ENCODE results near the gene PEAK1. TPM values are rescaled to one million over a fixed set of nuclear protein-coding genes. Genes with fewer than 3 reads are reported as not detected.

The PEAK1 gene
- total and polyA plus RNA-seq, 9 of the 15 experiments (the other 6 are each of a cell fraction or from before 2014, with no cell fraction given) = 0.99 to 22.4 (median 10.8) TPM

DNA sequence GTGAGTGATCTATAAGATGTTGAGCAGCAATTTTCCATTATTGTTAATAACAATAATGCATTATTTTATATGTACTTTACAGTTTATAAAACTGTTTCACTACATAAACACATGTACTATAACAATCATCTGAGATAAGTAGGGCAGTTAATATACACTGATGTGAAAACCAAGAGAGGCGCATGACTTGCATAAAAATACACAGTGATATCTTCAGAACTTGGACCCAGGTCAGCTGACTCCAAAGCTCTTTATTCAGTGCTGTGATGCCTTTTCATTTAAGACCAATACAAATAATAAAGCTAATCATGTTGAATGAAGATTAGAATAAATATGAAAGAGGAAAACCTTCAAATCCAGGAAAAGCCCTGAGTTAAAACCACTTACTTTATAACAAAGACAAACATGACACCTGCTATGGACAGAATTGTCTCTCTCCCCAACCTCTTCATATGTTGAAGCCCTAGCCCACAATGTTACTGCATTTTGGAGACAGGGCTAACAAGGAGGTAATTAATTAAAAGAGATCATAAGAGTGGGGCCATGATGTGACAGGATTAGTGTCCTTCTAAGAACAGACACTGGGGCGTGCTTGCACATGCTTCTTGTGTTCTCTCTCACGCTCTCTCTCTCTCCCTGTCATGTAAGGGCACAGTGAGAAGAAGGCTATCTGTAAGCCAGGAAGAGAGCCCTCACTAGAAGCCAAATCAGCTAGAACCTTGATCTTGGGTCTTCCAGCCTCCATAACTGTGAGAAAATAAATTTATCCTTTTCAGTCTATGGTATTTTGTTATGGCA, 293.2 kb downstream of the PEAK1 start:
- Histone ChIP-seq H3K4me3 (no peak overlapping the region), H3K27me3 (ENCODE audit: control insufficient read depth in 2 of 2, insufficient read depth in 2 of 2, low read length in 2 of 2) (no peaks in the 10 kb centered on the region), H3K4me2 (ENCODE audit: insufficient read depth, low read length) (no peak overlapping the region), H3K9me1 (ENCODE audit: control insufficient read depth, insufficient read depth, low read length) (no peaks in the 10 kb centered on the region), H3K79me2 (ENCODE audit: control insufficient read depth, insufficient read depth, low read length) (no peaks in the 10 kb centered on the region), H3K9me3 (replicated peaks; ENCODE audit: control insufficient read depth, insufficient read depth, low read depth, low read length) (no peaks in the 10 kb centered on the region), H3K4me1 (replicated peaks in 1 of 2; ENCODE audit: control insufficient read depth in 2 of 2, insufficient read depth in 2 of 2, low read length in 2 of 2) (no peaks in the 10 kb centered on the region), H3K27ac (ENCODE audit: extremely low read depth, low read depth, low read length) (no peak overlapping the region), H3K9ac (ENCODE audit: insufficient read depth in 1 of 2, low read depth in 2 of 2, low read length in 2 of 2) (no peak overlapping the region), H3K36me3 (ENCODE audit: control insufficient read depth, insufficient read depth, low read length) (no peaks in the 10 kb centered on the region; the same call in 2 of the 3 replicates), H2AFZ (ENCODE audit: low read depth, low read length) (no peak overlapping the region), H4K20me1 (replicated peaks; ENCODE audit: control insufficient read depth, insufficient read depth, low read length) (no peaks in the 10 kb centered on the region)
- no peak for DNase-seq (ENCODE audit: extremely low read depth in 1 of 4, low spot score in 3 of 4)
- in situ Hi-C loops (cut with MboI) (no loop called here), intact Hi-C loops (cut with micrococcal nuclease) (no loop called here)
- WGBS (ENCODE audit: insufficient coverage, low coverage, missing lambda C conversion rate) = 78% methylated on average over 3 of the region's 3 CpGs
- BruUV-seq (replicated peaks) = no TSS peak
- ChIA-PET CTCF (ENCODE audit: low intra/inter-chr PET ratio) (no interaction called here), POLR2A (no interaction called here)
- no peak for ATAC-seq
- no peak for FAIRE-seq
- peak; percentile 50; the same call in 1 of the 2 replicates for TF ChIP-seq C11orf30 (IDR thresholded peaks at IDR 0.05; ENCODE audit: low read depth)
- peak; percentile 41; the same call in 1 of the 2 replicates for TF ChIP-seq NFE2 (IDR thresholded peaks at IDR 0.05; ENCODE audit: low read depth)
- TF ChIP-seq TAF15 (IDR thresholded peaks at IDR 0.05; ENCODE audit: low read depth, low read length) = no peak
- TF ChIP-seq, protein P1, sequence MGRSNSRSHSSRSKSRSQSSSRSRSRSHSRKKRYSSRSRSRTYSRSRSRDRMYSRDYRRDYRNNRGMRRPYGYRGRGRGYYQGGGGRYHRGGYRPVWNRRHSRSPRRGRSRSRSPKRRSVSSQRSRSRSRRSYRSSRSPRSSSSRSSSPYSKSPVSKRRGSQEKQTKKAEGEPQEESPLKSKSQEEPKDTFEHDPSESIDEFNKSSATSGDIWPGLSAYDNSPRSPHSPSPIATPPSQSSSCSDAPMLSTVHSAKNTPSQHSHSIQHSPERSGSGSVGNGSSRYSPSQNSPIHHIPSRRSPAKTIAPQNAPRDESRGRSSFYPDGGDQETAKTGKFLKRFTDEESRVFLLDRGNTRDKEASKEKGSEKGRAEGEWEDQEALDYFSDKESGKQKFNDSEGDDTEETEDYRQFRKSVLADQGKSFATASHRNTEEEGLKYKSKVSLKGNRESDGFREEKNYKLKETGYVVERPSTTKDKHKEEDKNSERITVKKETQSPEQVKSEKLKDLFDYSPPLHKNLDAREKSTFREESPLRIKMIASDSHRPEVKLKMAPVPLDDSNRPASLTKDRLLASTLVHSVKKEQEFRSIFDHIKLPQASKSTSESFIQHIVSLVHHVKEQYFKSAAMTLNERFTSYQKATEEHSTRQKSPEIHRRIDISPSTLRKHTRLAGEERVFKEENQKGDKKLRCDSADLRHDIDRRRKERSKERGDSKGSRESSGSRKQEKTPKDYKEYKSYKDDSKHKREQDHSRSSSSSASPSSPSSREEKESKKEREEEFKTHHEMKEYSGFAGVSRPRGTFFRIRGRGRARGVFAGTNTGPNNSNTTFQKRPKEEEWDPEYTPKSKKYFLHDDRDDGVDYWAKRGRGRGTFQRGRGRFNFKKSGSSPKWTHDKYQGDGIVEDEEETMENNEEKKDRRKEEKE (IDR thresholded peaks at IDR 0.05; ENCODE audit: borderline replicate concordance in 1 of 2, control insufficient read depth in 1 of 2, low read depth in 2 of 2, low read length in 1 of 2) = no peak
- no peak for TF ChIP-seq MBD2 (IDR thresholded peaks at IDR 0.05; ENCODE audit: borderline replicate concordance, low read depth)
- no peak for TF ChIP-seq TBL1XR1 (IDR thresholded peaks at IDR 0.05; ENCODE audit: low read length in 2 of 2)
- TF ChIP-seq ZNF324 (CRISPR knock-in tag; IDR thresholded peaks at IDR 0.05) = no peak
- TF ChIP-seq ZNF316 (IDR thresholded peaks at IDR 0.05) = peak; percentile 37; the same call in 1 of the 2 replicates
- TF ChIP-seq DIDO1 (tag; IDR thresholded peaks at IDR 0.05; ENCODE audit: low read depth) = no peak
- TF ChIP-seq, protein P2, sequence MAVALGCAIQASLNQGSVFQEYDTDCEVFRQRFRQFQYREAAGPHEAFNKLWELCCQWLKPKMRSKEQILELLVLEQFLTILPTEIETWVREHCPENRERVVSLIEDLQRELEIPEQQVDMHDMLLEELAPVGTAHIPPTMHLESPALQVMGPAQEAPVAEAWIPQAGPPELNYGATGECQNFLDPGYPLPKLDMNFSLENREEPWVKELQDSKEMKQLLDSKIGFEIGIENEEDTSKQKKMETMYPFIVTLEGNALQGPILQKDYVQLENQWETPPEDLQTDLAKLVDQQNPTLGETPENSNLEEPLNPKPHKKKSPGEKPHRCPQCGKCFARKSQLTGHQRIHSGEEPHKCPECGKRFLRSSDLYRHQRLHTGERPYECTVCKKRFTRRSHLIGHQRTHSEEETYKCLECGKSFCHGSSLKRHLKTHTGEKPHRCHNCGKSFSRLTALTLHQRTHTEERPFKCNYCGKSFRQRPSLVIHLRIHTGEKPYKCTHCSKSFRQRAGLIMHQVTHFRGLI (CRISPR knock-in tag; IDR thresholded peaks at IDR 0.05) = no peak
- no peak for TF ChIP-seq DMBX1 (CRISPR knock-in tag; IDR thresholded peaks at IDR 0.05; ENCODE audit: borderline replicate concordance)
- TF ChIP-seq MAFG (tag; conservative IDR thresholded peaks at IDR 0.05) = peak; percentile 90
- TF ChIP-seq, protein P3, sequence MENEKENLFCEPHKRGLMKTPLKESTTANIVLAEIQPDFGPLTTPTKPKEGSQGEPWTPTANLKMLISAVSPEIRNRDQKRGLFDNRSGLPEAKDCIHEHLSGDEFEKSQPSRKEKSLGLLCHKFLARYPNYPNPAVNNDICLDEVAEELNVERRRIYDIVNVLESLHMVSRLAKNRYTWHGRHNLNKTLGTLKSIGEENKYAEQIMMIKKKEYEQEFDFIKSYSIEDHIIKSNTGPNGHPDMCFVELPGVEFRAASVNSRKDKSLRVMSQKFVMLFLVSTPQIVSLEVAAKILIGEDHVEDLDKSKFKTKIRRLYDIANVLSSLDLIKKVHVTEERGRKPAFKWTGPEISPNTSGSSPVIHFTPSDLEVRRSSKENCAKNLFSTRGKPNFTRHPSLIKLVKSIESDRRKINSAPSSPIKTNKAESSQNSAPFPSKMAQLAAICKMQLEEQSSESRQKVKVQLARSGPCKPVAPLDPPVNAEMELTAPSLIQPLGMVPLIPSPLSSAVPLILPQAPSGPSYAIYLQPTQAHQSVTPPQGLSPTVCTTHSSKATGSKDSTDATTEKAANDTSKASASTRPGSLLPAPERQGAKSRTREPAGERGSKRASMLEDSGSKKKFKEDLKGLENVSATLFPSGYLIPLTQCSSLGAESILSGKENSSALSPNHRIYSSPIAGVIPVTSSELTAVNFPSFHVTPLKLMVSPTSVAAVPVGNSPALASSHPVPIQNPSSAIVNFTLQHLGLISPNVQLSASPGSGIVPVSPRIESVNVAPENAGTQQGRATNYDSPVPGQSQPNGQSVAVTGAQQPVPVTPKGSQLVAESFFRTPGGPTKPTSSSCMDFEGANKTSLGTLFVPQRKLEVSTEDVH (IDR thresholded peaks at IDR 0.05; ENCODE audit: low read depth, partially characterized antibody) = no peak

All from K562 (cell line).